Measurements from ENCODE around the gene ENTPD6. TPM values are rescaled to one million over a fixed set of nuclear protein-coding genes. Genes with fewer than 3 reads are reported as not detected.

ENTPD6 gene
- total RNA-seq, 4 donors from 2014 or later: 163 to 261 (median 224) TPM

DNA sequence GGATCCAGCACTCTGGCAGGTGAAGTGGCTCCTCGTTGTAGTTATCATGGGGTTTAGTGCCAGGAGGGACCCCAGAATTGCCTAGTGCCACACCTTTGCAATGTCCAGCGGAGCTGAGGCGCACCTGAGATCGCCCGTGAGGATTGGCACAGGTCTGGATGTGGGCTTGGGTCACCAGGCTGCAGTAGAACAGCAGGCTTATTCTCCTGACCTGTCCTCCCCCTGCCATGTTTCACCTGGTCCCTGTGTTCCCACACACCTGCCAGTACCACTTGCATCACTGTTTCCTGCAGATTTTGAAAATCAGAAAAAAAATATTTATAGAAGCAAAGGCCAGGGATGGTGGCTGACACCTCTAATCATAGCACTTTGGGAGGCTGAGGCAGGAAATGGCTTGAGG, 16.7 kb downstream of the ENTPD6 start:
- H3K36me3 ChIP-seq: peaks cover 0 to 45% (median 17%) of the 10 kb centered on the region in 4 donors

DNA sequence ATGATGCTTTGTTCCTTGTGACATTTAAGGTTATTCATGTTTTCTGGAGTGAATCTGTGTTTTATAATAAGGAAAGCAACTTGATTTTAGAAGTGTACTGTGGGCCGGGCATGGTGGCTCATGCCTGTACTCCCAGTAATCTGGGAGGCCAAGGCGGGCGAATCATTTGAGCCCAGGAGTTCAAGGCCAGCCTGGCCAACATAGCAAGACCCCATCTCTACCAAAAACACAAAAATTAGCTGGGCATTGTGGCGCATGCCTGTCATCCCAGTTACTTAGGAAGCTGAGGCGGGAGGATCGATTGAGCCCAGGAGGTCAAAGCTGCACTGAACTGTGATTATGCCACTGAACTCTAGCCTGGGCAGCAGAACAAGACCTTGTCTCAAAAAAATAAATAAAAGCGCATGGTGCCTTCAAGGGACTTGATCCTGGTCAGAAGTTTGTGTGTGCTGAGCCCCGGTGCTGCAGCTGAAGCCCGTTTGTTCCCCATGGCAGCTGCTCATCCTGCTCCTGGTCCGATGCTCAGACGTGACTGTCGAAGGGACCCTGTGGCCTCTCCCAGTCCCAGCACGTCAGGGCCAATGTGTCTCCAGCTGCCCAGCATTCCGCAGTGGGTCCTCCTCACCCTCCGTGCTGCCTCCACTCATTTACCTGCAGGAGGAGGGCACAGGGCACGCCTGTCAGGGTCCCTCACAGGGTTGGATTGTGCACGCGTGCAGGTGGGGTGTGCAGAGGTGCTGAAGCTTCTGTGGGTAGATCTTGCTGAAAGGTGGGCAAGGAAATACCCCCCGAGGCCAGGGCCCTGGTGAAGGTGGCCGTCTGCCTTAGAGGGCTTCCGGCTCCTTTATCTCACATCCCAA, 18.3 kb downstream of the ENTPD6 start:
- H3K9me3 ChIP-seq: no peaks in the 10 kb centered on the region
- DNase-seq: no peak
- no peaks in the 10 kb centered on the region for H3K27me3 ChIP-seq
- H3K27ac ChIP-seq: no peak overlapping the region
- intact Hi-C loops (cut with DNase I; ENCODE audit: low total_unique reads): no loop called here
- peaks cover 0 to 45% (median 18%) of the 10 kb centered on the region in 4 donors for H3K36me3 ChIP-seq
- H3K4me3 ChIP-seq: no peak overlapping the region
- no peaks in the 10 kb centered on the region for H3K4me1 ChIP-seq
- TF ChIP-seq, protein P1, sequence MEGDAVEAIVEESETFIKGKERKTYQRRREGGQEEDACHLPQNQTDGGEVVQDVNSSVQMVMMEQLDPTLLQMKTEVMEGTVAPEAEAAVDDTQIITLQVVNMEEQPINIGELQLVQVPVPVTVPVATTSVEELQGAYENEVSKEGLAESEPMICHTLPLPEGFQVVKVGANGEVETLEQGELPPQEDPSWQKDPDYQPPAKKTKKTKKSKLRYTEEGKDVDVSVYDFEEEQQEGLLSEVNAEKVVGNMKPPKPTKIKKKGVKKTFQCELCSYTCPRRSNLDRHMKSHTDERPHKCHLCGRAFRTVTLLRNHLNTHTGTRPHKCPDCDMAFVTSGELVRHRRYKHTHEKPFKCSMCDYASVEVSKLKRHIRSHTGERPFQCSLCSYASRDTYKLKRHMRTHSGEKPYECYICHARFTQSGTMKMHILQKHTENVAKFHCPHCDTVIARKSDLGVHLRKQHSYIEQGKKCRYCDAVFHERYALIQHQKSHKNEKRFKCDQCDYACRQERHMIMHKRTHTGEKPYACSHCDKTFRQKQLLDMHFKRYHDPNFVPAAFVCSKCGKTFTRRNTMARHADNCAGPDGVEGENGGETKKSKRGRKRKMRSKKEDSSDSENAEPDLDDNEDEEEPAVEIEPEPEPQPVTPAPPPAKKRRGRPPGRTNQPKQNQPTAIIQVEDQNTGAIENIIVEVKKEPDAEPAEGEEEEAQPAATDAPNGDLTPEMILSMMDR (IDR thresholded peaks at IDR 0.05): no peak
- TF ChIP-seq EP300 (IDR thresholded peaks at IDR 0.05; ENCODE audit: low read depth) (no peak), POLR2A (IDR thresholded peaks at IDR 0.05) (no peak), POLR2AphosphoS5 (IDR thresholded peaks at IDR 0.05) (no peak)
- 94% methylated on average over 20 of the region's 21 CpGs; no CpG with 5 or more reads in 1 of the 2 donors for WGBS, 2 donors (ENCODE audit: low coverage in 1 of 2)
- in situ Hi-C loops (cut with MboI; ENCODE audit: low pct_ligation_motif_present in 1 of 4, low pct_unique_long_range_greater_than_20kb in 1 of 4, low sequenced_read_pairs in 3 of 4): no loop called here

More for the DNA sequence above, 16.7 kb downstream of the ENTPD6 start:
- TF ChIP-seq, protein P1 (IDR thresholded peaks at IDR 0.05): no peak
- H3K4me3 ChIP-seq: no peak overlapping the region
- in situ Hi-C loops (cut with MboI; ENCODE audit: low pct_ligation_motif_present in 1 of 4, low pct_unique_long_range_greater_than_20kb in 1 of 4, low sequenced_read_pairs in 3 of 4): no loop called here
- DNase-seq: no peak
- H3K4me1 ChIP-seq: no peaks in the 10 kb centered on the region
- no peaks in the 10 kb centered on the region for H3K9me3 ChIP-seq
- WGBS, 2 donors (ENCODE audit: low coverage in 1 of 2): 84% methylated on average over 5 of the region's 5 CpGs; no CpG with 5 or more reads in 1 of the 2 donors
- no peaks in the 10 kb centered on the region for H3K27me3 ChIP-seq
- no peak overlapping the region for H3K27ac ChIP-seq
- intact Hi-C loops (cut with DNase I; ENCODE audit: low total_unique reads): no loop called here

DNA sequence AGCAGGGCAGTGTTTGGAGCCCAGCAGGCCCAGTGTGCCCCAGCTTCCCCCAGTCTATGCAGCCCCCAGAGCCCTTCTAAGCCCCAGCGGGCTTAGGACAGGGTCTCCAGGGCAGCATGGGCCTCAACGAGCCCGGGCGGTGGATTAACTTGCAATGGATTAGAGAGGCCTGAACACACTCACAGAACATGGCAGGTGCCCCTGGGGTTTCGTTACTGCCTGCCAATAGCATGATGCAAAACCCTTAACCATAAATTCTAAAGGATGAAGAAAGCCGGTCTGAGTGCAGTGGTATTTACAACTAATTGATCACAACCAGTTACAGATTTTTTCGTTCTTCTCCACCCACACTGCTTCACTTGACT, 18.9 kb downstream of the ENTPD6 start:
- Histone ChIP-seq H3K27me3 (no peaks in the 10 kb centered on the region), H3K36me3 (peaks cover 0 to 45% (median 18%) of the 10 kb centered on the region in 4 donors), H3K9me3 (no peaks in the 10 kb centered on the region), H3K27ac (no peak overlapping the region), H3K4me1 (no peaks in the 10 kb centered on the region), H3K4me3 (no peak overlapping the region)
- no peak for TF ChIP-seq POLR2A (IDR thresholded peaks at IDR 0.05)
- TF ChIP-seq POLR2AphosphoS5 (IDR thresholded peaks at IDR 0.05): no peak
- TF ChIP-seq, protein P1 (IDR thresholded peaks at IDR 0.05): no peak
- no peak for TF ChIP-seq EP300 (IDR thresholded peaks at IDR 0.05; ENCODE audit: low read depth)
- 71 to 88% methylated on average over 3 to 7 of the region's 7 CpGs for WGBS, 2 donors (ENCODE audit: low coverage in 1 of 2)
- intact Hi-C loops (cut with DNase I; ENCODE audit: low total_unique reads) (no loop called here), in situ Hi-C loops (cut with MboI; ENCODE audit: low pct_ligation_motif_present in 1 of 4, low pct_unique_long_range_greater_than_20kb in 1 of 4, low sequenced_read_pairs in 3 of 4) (no loop called here)
- DNase-seq: no peak

DNA sequence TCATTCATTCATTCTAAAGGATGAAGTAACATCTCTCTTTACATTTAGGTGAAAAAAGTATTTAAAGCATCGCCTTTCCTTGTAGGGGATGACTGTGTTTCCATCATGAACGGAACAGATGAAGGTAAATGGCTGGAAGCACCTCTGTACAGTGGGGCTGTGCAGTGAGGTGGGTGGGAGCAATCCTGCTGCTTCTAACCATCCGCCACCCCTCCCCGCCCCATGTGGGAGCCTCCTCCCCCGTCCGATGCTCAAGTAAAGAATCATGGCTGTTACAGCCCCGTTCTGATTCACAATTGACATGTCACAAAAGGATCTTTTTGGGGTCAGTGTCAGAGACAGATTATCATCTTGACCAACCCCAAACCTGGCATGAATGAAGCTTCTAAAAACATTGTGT, 19.3 kb downstream of the ENTPD6 start:
- DNase-seq: no peak
- peaks cover 0 to 3% (median 0%) of the 10 kb centered on the region in 4 donors for H3K4me1 ChIP-seq
- no peaks in the 10 kb centered on the region for H3K9me3 ChIP-seq
- no peak overlapping the region for H3K4me3 ChIP-seq
- H3K27me3 ChIP-seq: no peaks in the 10 kb centered on the region
- peaks cover 0 to 43% (median 18%) of the 10 kb centered on the region in 4 donors for H3K36me3 ChIP-seq
- WGBS, 2 donors (ENCODE audit: low coverage in 1 of 2): 90% methylated on average over 7 of the region's 7 CpGs; no CpG with 5 or more reads in 1 of the 2 donors
- H3K27ac ChIP-seq: no peak overlapping the region
- TF ChIP-seq EP300 (IDR thresholded peaks at IDR 0.05; ENCODE audit: low read depth) (no peak), POLR2AphosphoS5 (IDR thresholded peaks at IDR 0.05) (no peak)
- TF ChIP-seq, protein P1 (IDR thresholded peaks at IDR 0.05): no peak
- intact Hi-C loops (cut with DNase I; ENCODE audit: low total_unique reads) (no loop called here), in situ Hi-C loops (cut with MboI; ENCODE audit: low pct_ligation_motif_present in 1 of 4, low pct_unique_long_range_greater_than_20kb in 1 of 4, low sequenced_read_pairs in 3 of 4) (no loop called here)

Measured in transverse colon (tissue), 4 donors.